Upper lobe of right lung (tissue), 1 donor: ENCODE data around the gene METTL25B. TPM values are rescaled to one million over a fixed set of nuclear protein-coding genes. Genes with fewer than 3 reads are reported as not detected.

Experiments used
- ATAC-seq: fragments of 200-7000 bp; cut with Tn5 transposase; one replicate; pipeline ENCODE4 v1.9.1; 2020; ENCODE audit warnings: mild to moderate bottlenecking, moderate library complexity
- DNase-seq: peaks from one replicate; pipeline ENCODE4 v3.0.0-alpha.2; 2020
- H3K27ac ChIP-seq: fragments of 200-600 bp; one replicate; pipeline ENCODE4 v1.8.0; 2022
- H3K27me3 ChIP-seq: fragments of 200-600 bp; one replicate; pipeline ENCODE4 v1.8.0; 2022; ENCODE audit warnings: mild to moderate bottlenecking
- H3K36me3 ChIP-seq: fragments of 200-600 bp; one replicate; pipeline ENCODE4 v1.8.0; 2022
- H3K4me1 ChIP-seq: fragments of 200-600 bp; one replicate; pipeline ENCODE4 v1.8.0; 2022
- H3K4me3 ChIP-seq: fragments of 200-600 bp; one replicate; pipeline ENCODE4 v1.8.0; 2022; ENCODE audit warnings: mild to moderate bottlenecking
- H3K9me3 ChIP-seq: fragments of 200-600 bp; one replicate; pipeline ENCODE4 v1.8.0; 2022
- CTCF ChIP-seq: fragments of 200-600 bp; IDR thresholded peaks from one replicate; pipeline ENCODE4 v1.8.0; 2022; ENCODE audit warnings: antibody characterized with exemption
- intact Hi-C: fragments of 100-400 bp; cut with DNase I; formaldehyde crosslinking; loops from one replicate; pipeline ENCODE4 v1.11.0; 2022
- total RNA-seq: library from RNA; stranded (reverse); fragmentation: NEBNext Ultra II Directional; extraction: Animal tissue kit (Norgen Biotek cat#: 25700); gene quantifications from one replicate; pipeline ENCODE4 v1.2.1, GENCODE V29; 2021
- donor health status: DM: no; HTN: yes; CAD: no; lungs with severe emphysema.

METTL25B gene
- total RNA-seq, 1 donor from 2014 or later: 42.4 TPM

GRCh38 chr1:156704166-156704711 is 24.0 kb upstream of the METTL25B start:
- H3K27ac ChIP-seq: no peak overlapping the region
- DNase-seq (no peak), ATAC-seq (no peak)
- H3K4me1 ChIP-seq: peaks cover 24% of the 10 kb centered on the region
- TF ChIP-seq CTCF: no peak
- H3K4me3 ChIP-seq: no peak overlapping the region
- peaks cover 48% of the 10 kb centered on the region for H3K27me3 ChIP-seq
- intact Hi-C loops: no loop called here
- H3K36me3 ChIP-seq: no peaks in the 10 kb centered on the region
- no peaks in the 10 kb centered on the region for H3K9me3 ChIP-seq

GRCh38 chr1:156704930-156705320 is 23.3 kb upstream of the METTL25B start:
- intact Hi-C loops: no loop called here
- no peaks in the 10 kb centered on the region for H3K36me3 ChIP-seq
- no peaks in the 10 kb centered on the region for H3K9me3 ChIP-seq
- peak overlapping the region; percentile 48 for H3K4me3 ChIP-seq
- H3K27ac ChIP-seq: no peak overlapping the region
- ATAC-seq (peak; percentile 6), DNase-seq (no peak)
- H3K4me1 ChIP-seq: peaks cover 27% of the 10 kb centered on the region
- TF ChIP-seq CTCF: no peak
- peaks cover 48% of the 10 kb centered on the region for H3K27me3 ChIP-seq

GRCh38 chr1:156705321-156705917 is 22.9 kb upstream of the METTL25B start, which contains the start of gene CRABP2:
Gene CRABP2 (minus strand): TSS chr1:156705583. CDS start chr1:156705446, 137 bp downstream.
- TF ChIP-seq CTCF: no peak
- peaks cover 48% of the 10 kb centered on the region for H3K27me3 ChIP-seq
- DNase-seq (no peak), ATAC-seq (peak; percentile 2)
- peaks cover 27% of the 10 kb centered on the region for H3K4me1 ChIP-seq
- H3K36me3 ChIP-seq: no peaks in the 10 kb centered on the region
- H3K27ac ChIP-seq: peak within 1 kb of the TSS; percentile 44
- H3K4me3 ChIP-seq: peak within 1 kb of the TSS; percentile 48
- H3K9me3 ChIP-seq: no peaks in the 10 kb centered on the region
- intact Hi-C loops: no loop called here

- H3K9me3 ChIP-seq: no peaks in the 10 kb centered on the region
- peak; percentile 78 for TF ChIP-seq CTCF
- intact Hi-C loops: no loop called here
- peaks cover 44% of the 10 kb centered on the region for H3K27me3 ChIP-seq
- peak overlapping the region; percentile 48 for H3K4me3 ChIP-seq
- H3K27ac ChIP-seq: peak overlapping the region; percentile 44
- no peak for DNase-seq
- H3K4me1 ChIP-seq: peaks cover 27% of the 10 kb centered on the region
- ATAC-seq: peak; percentile 63
- no peaks in the 10 kb centered on the region for H3K36me3 ChIP-seq
Measured at GRCh38 chr1:156705918-156706656, 22.2 kb upstream of the METTL25B start.

- Histone ChIP-seq H3K9me3 (no peaks in the 10 kb centered on the region), H3K4me1 (peaks cover 27% of the 10 kb centered on the region), H3K27ac (peak overlapping the region; percentile 44), H3K4me3 (peak overlapping the region; percentile 48), H3K36me3 (no peaks in the 10 kb centered on the region), H3K27me3 (peaks cover 40% of the 10 kb centered on the region)
- TF ChIP-seq CTCF: no peak
- peak; percentile 30 for ATAC-seq
- intact Hi-C loops: no loop called here
- no peak for DNase-seq
Measured at GRCh38 chr1:156706657-156707416, 21.4 kb upstream of the METTL25B start.
